Measurements from ENCODE around the gene NAP1L3.

NAP1L3 gene

GRCh38 chrX:93673056-93673868 lies at the start of gene NAP1L3:
Gene NAP1L3, minus strand, starts transcription at chrX:93673578. Its CDS starts 274 bp downstream, at chrX:93673304.
- DNase-seq (ENCODE audit: low read depth, low spot score): peak; percentile 93

GRCh38 chrX:93711076-93711475 lies 37.7 kb upstream of the NAP1L3 start:
- no peak for DNase-seq (ENCODE audit: low read depth, low spot score)

GRCh38 chrX:93703701-93704100 lies 30.3 kb upstream of the NAP1L3 start:
- no peak for DNase-seq (ENCODE audit: low read depth, low spot score)

GRCh38 chrX:93695981-93696380 lies 22.6 kb upstream of the NAP1L3 start:
- no peak for DNase-seq (ENCODE audit: low read depth, low spot score)

GRCh38 chrX:93673869-93674271 lies 492 bp upstream of the NAP1L3 start, which contains the start of gene FAM133A:
Gene FAM133A, plus strand, starts transcription at chrX:93674206. Its CDS starts 35,214 bp downstream, at chrX:93709420.
- DNase-seq (ENCODE audit: low read depth, low spot score): no peak

GRCh38 chrX:93660575-93660974 lies 12.8 kb downstream of the NAP1L3 start:
- DNase-seq (ENCODE audit: low read depth, low spot score): no peak

GRCh38 chrX:93649381-93649780 lies 24.0 kb downstream of the NAP1L3 start:
- DNase-seq (ENCODE audit: low read depth, low spot score): peak; percentile 59

- peak; percentile 36 for DNase-seq (ENCODE audit: low read depth, low spot score)
These were observed 35.8 kb downstream of the NAP1L3 start for GRCh38 chrX:93637591-93637990.
